NCI-H1930 (cell line): Measurements from ENCODE around the gene ADGRD1.

ENCODE experiments used
- DNase-seq, 2 experiments: peaks; one replicate each; lab custom pipeline; 2025; lab: John Stamatoyannopoulos, UW

The ADGRD1 gene

DNA sequence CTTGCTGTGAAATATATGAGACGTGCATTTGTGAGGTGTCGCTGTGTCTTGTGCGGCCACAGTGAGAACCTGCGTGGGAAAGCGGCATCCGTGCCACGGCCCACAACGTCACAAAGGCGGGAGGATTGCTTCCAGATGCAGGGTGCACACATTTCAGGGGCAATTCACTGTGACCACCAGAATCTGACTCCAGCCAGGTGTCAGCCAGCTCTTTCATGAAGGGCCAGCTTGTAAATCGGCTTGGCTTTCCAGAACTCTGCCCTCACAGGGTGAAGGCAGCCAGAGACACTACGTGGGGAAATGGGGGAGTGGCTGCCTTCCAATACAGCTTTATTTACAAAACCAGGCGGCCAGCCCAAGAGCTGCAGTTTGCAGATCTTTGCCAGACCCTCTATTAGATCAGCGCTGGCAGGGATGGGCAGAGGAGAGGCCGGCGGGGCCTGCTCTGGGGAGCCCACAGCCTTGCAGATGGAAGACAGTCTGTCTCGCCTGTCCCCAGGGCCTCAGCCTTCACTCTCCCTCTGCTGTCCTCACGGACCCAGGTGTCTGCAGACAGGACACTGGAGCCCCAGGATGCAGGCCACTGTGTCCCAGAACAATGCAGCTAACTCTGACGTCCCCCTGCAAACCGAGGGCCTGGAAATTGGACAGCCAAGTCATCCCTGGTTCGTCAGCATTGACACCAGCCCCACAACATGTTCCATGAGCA is 53.5 kb downstream of the ADGRD1 start:
- DNase-seq = no peak

DNA sequence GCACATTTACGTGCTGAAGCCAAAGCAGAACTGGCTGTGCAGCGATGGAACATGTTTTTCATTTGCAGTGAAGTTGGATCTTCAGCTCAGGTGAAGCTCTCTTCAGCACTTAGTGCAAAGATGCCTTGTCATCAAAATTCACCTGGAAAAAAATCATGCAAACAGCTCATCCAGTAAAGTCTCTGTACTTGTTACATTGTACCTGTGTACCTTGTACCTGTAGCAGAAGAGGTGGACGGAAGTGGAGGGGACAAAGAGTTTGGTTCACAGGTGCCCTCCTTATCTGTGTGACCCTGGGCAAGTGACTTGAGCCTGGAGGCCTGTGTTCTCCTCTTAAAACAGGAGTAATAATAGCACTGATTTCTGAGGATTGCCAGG is 54.0 kb downstream of the ADGRD1 start:
- DNase-seq = no peak

DNA sequence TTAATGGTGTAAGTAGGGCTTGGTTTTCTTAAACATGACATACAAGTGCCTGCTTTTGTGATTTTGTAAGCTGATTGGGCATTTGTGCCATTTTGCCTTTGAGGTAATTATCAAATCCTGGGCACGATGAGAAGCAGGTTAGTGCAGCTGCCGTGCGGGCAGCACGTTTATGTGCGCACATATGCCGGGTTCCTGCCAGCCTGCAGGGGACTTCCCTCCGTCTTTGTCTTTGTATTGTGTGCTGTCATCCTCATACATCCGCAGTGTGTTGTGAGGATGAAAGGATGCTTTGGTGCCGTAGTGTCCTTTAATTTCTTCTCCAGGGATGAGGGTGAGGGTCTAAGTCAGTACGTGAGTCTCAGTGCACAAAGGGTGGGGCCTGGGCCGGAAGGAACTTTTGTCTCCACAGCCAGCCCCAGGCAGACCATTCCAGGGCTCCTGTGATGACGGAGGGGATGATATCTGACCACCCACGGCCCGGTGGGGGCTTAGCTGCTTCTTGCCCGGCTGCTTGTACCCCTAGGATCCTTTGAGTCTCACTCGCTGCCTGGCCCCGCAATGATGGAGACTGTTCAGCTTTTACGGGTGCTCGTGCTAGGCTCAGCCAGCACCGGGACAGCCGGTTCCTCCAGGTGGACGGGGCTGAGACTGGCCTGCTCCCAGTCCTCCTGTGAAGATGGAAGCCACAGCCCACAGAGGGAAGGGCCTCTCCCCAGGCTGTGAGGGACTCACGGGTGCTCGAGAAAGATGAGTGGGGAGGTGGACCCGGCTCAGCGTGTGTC is 54.6 kb downstream of the ADGRD1 start:
- DNase-seq = no peak

DNA sequence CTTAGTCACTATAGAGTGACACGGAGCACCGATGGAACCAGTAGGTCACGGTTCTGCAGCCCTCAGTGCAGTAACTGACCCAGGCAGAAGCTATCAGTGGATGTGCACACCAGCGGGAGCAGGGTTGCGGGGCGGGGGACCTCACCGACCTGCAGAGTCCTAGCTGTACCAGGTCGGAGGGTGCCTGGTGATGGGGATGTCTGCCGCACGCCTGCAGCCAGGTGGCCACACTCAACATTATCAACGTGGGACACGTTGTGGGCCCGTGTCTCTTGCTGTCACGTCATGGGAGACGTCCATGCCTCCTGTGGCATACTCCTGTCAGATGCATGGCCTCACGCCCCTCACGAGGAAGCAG is 55.2 kb downstream of the ADGRD1 start:
- no peak for DNase-seq

DNA sequence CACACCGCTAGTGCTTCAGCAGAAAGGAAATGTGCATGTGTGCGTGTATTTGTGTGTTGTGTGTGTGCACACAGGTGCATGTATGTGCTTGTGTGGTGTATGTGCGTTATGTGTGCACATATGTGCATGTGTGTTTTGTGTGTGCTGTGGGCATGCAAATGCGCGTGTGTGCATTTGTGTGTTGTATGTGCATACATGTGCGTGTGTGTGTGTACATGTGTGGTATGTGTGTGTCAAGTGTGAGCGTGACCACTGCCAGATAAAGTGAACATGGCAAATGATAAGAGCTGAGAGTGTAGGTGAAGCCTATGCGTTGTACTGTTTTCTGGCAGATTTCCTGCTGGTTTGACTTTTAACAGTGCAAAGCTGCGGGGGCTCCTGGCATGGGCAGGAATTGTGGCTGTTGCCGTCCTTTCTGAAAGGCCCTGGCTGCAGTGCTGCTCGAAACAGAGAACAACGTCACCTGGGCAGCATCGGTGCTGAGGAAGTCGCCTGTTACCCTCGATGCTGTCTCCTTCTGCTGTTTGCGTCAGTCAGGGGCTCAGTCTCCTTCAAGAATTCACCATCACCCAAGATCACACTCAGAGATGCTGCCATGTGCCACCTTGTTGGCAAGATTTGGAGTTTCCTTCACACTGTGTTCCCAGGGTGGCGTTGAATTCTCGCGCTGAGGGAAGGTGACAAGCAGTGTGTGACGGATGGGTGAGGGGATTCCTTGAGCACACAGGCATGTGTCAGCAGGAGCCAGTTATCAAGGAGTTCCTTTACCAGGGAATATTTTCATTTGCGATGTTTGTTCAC is 56.1 kb downstream of the ADGRD1 start:
- DNase-seq = no peak

DNA sequence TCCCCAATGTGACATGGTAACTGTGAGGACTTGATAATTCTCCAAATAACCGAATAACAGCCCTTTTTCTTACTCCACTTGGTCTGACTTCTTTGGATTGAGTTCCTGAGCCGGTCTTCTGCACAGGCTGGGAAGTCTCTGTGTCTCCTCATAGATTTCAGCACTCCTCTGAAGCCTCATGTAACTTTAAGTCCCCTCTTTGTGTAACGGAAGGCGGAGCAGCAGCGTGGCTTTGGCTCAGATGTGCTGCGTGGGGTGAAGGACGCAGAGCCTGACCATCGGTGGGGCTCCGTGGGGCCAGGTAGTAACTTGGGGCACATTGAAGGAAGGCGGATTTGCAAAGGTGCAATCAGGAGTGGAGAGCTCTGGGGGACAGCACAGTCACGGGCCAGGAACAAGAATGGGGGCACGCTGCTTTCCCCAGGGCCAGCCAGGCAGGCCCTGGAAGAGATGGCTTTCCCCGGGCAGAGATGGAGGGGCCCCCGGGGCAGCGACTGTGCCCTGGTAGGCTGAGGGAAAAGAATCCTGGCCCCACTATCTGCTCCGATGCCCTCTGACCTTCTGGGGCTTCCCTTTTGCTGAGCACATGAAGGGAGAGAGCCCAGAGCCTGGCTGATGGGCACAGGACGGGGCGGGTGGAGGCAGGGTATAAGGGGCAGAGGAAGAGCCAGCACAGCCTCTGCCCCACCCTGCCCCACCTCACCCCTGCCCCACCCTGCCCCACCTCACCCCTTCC is 56.9 kb downstream of the ADGRD1 start:
- DNase-seq = no peak

DNA sequence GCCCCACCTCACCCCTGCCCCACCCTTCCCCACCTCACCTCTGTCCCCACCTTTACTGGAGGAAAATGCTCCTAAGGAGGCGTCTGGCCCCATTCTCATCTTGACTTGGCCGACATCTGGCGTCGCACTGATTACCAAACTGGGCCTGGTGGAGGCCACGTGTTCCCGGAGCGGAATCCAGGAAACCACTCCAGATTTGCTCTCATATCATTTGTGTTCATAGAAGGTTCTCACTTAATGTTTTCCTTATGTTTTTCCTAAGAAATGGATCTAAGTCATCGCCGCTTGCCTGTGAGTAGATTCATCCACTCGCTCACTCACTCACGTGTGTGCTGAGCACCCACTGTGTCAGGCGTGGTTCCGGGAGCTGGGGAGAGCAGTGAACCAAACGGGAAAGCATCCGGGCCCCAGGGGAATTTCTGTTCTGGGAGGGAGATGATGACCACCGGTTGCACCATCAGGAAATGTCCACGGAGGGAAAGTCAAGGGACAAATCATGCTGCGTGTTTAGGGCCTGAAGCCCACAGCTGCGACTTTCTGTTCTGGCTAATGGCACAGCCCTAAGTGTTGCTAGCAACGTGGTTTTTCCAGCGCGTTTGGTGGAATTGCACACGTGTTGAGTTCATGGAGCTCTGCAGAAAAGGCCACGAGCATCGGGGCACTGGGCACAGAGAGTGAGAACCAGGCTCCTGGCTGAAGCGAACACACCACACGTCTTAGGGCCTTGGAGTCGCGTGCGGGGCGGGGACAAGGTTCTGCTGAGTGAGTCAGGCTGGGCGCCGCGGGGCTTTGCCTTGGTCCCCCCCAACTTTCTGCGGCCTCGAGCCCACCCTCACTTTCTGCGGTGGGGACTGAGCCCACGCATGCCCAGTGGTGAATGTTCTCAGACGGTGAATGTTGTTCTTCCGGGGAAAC is 57.7 kb downstream of the ADGRD1 start:
- no peak for DNase-seq

DNA sequence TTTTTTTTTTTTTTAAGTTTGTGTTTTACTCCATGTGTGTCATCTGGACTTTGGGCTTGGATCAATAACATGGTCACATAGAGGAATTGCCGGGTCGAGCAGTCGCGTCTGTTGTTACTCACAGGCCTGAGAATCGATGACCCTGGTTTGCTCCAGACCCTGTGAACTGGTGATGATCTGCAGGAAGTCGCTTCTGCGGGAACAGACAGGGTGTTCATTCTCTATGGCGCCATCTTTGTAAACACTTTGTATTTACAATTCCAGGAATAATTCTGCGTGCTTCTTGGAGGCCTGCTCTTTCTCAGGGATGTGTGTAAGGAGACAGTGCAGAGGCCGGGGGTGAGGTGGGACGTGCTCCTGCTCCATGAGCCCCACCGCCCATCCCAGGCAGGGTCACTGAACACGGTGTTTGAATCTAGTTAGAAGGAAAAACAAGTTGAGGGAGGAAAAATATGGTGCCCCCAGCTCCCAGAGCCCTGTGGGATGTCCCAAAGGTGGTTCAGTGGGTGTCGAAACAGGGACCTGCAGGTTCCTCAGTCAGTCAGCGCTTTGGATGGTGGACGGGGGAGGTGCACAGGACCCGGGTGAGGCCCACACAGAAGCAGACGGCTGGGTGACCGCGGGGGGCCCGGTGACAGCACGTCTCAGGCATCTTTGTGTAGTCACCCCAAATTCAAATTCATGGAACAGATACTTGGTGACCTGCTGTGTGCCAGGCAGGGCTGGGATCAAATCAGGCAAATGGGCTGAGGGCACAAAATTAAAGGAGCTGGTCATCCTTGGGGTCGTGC is 58.8 kb downstream of the ADGRD1 start:
- no peak for DNase-seq

DNA sequence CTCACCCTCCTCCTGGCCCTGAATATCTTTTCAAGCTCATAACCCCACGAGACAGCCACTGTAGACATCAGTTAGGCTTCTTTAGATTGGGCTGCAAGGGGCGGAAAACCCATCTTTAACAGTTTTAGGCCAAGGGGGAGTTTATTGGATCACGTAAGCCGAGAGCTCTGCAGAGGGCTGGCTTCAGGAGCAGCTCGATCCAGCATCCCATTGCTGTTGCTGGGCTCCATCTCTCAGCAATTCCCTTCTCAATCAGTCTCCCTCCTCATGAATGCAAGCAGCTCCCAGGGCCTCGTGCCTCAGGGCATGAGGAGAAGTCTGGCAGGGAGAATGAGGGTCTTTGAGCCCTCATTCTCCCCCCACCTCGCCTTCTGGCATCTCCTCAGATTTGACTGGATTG is 59.4 kb downstream of the ADGRD1 start:
- DNase-seq = no peak

DNA sequence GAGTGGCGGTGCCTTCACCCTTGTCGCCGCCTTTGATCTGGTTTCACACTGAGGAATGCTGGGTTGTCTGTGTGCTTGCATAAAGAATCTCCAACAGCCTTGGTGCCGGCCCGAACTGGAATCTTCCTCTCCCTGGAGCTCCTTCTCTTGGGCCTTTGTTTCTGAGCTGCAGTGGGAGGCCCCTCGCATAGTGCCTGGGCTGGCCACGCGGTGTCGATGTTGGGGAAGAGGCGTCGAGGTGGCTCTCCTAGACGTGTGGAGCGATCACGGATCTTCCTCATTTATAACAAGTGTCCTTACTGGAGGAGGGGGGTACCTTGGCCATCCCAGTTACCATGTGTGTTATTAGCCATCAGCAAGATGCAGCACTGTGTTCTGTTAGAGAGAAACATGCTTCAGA is 60.6 kb downstream of the ADGRD1 start:
- DNase-seq = no peak

DNA sequence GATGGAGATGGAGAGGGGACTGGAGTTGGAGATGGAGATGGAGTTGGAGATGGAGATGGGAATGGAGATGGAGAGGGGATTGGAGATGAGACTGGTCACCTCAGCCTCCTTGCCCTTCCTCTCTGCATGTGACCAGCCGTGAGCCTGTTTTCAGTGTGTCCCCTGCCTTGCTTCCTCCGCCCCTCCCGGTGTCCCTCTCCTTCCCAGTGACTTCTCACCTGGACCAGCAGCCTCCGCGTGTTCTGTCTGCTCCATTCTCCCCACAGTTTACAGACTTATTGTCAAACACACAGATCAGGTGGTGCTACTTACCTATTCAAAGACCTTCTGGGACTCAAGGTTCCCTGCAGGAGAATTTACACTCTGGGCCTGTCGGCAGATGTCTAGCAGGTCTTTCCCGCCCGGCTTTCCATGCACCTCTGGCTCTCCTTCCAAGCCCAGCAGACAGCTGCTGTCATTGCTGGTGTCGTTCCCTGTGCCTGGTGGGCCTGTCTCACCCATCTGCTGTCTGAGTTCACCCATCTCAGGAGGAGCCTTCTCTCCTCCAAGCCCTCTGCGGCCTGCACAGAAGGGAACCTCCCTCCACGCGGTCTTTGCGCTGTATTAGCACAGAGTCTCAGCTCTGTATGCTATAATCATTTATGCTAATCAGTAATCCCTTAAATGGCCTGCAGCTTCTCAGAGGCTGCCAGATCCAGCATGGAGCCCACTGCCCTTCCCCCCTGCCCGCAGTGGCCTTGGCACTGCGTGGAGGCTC is 62.1 kb downstream of the ADGRD1 start:
- DNase-seq = no peak

DNA sequence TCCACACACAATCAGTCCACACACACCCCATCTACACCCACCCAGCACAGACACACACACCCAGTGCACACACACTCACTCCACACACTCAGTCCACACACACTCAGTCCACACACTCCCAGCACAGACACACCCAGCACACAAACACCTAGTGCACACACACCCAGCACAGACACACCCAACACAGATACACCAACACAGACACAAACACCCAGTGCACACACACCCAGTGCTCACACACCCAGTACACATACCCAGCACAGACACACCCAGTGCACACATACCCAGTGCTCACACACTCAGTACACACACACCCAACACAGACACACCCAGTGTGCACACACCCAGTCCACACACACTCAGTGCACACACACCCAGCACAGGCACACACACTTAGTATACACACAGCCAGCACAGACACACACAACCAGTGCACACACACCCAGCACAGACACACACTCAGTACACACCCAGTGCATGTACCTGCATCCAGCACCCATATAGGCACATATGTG is 63.8 kb downstream of the ADGRD1 start:
- no peak for DNase-seq

DNA sequence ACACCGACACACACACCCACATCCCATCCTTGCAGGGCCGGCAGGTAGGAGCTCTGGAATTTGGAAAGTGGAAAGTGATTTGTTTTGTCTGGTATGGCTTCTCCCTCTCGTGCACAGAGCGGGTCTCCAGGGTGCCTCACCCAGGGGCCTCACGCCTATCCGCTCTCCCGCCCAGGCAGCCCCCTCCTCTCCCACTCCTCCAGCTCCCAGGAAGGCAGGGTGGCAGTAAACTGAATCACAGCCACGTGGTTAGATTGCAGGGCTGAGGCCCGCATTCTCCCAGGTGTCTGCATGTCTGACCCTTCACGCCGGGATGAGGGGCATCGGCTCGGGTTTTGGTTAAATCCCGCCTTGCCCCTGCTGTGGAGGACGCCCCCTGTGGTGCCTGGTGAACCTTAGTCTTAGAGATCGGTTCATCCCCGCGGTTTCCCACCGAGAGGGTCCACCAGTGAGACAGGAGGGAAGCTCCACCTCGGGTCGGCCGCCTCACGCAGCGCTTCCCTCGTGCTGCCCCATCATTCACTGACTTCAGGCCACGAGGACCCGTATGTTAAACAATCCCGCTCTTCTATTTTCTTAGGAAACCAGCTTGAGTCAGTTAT is 64.4 kb downstream of the ADGRD1 start:
- DNase-seq = no peak

DNA sequence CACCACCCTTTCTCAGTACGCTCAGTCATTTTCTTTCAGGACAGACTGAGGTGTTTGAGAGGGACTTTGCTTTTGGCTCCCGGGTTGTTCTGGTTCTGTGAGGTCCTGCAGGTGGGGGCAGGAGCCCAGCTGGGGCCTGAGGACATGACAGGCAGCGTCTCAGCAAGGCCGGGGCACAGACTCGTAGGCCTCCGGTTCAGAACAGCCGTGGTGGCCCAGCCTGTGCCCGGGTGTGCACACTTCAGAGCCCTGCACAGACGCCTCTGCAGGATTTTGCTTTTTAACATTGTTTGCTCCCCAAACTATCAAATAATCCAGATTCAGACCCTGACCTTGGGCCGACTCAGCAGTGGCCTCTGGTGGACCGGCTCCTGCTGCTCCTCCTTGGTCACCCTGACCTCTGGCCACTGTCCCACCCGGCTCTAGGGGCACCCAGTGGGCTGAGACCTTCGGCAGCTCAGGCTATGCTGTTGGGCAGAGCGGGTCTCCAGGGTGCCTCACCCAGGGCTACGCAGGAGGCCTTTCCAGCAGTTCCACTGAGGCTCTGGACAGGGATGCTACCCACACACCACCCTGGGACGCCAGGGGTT is 65.2 kb downstream of the ADGRD1 start:
- DNase-seq = no peak

DNA sequence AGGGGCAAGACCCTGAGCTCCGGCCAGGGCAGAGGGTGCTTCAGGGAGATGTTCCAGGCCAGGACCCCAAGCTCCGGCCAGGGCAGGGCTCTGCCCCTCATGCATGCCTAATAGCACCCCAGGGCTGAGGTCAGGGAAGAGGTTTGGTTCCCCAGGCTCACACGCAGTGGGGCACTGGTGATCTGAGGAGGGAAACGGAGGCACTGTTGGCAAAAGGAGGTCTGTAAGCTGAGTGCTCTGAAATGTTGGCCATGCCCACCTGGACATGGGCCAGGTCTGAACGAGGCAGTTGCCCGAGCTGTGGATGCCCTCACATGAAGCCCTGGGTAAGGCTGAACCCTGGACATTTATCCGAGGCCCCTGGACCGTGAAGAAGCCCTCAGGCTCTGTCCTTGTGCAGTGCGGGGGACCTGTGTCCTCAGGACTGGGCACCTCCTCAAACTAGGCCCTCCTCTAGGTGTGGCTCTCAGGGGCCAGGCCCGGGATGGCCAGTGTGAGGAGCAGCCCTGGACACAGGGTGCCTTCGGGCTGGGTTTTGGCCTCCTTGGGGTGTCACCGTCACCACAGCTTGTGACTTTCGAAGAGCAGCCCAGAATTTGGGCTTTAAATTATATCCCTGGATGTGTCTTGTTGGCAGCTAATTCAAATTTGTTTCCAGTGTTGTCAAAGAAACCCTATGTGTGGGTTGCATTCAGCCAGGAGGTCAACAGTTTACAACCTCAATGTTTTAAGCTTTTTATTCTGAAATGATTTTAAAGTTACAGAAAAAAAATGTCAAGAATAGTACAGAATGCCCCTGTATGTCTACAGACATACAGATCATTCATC is 66.8 kb downstream of the ADGRD1 start:
- no peak for DNase-seq

DNA sequence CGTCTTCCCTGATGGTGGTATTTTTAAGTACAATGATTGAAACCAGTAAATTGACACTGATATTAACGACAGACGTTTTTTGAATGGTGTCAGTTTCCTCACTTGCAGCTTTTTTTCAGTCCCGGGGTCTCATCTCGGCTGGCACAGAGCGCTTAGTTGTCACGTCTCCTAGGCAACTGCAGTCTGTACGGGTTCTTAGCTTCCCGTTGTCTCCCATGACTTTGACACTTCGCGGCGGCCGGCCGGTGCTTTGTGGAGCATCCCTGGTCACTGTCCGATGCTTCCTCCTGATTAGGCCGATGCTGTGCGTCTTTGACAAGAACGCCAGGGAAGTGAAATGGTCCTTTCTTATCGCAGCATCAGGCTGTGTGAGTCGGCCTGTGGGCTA is 67.4 kb downstream of the ADGRD1 start:
- no peak for DNase-seq

DNA sequence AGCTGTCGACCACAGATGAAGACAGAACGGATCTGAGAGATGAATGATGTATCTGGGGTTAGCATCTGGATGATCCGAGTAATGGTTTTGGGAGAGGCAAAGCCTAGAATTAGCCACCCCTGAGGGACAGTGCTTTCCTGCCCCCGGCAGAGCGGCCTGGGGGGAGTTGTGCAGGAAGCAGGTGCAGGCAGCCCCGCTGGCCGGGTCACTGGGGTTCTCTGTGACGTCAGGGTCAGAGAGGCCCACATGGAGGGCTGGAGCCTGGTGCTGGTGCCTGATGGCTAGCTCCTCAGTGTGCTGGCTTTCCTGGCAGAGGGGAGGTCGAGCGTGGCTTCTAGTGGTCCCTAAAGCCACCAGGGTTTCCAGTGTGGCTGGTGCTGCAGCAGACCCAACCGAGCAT is 70.3 kb downstream of the ADGRD1 start:
- DNase-seq = no peak

DNA sequence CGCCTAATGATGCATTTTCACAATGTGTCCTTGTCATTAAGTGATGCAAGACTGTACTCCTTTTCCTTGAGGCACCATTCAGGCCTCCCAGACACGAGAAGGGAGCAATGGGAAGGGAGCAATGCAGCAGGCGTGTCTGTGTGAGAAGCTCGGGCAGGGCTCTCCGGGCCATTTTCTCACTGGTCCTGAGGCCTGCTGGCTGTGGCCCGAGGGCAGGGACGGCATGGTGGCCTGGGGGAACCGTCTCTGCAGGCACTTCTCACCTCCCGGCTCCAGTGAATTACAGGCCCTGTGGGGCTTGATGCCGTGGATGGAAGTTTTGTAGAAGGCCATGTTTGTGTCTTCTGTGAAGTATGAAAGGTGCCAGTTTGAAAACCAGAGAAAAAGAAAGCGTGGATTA is 71.0 kb downstream of the ADGRD1 start:
- DNase-seq = no peak
